HCEC 1CT (cell line): ENCODE measurements around the gene AKNA.

Source experiments
- DNase-seq: peaks from one replicate; pipeline ENCODE4 v3.0.0-alpha.2; 2017

Gene AKNA

GRCh38 chr9:114373960-114374730 lies 13.6 kb downstream of the AKNA start:
- DNase-seq = no peak

GRCh38 chr9:114372921-114373448 lies 14.8 kb downstream of the AKNA start:
- DNase-seq = no peak

- no peak for DNase-seq
These were observed 15.5 kb downstream of the AKNA start for GRCh38 chr9:114371973-114372917.

- no peak for DNase-seq
These were observed 16.3 kb downstream of the AKNA start for GRCh38 chr9:114371343-114371944.

- DNase-seq = no peak
These were observed 16.8 kb downstream of the AKNA start for GRCh38 chr9:114370968-114371320.

GRCh38 chr9:114370251-114370967 lies 17.4 kb downstream of the AKNA start:
- no peak for DNase-seq

- no peak for DNase-seq
These were observed 18.3 kb downstream of the AKNA start for GRCh38 chr9:114369216-114370130.

GRCh38 chr9:114367772-114368569 lies 19.8 kb downstream of the AKNA start:
- DNase-seq = no peak

GRCh38 chr9:114367366-114367765 lies 20.4 kb downstream of the AKNA start:
- no peak for DNase-seq

GRCh38 chr9:114366334-114367128 lies 21.3 kb downstream of the AKNA start:
- DNase-seq = peak; percentile 87

GRCh38 chr9:114365194-114365593 lies 22.6 kb downstream of the AKNA start:
- DNase-seq = no peak

- peak; percentile 88 for DNase-seq
These were observed 23.4 kb downstream of the AKNA start for GRCh38 chr9:114364134-114365041.

- no peak for DNase-seq
These were observed 24.4 kb downstream of the AKNA start for GRCh38 chr9:114363424-114363823.

GRCh38 chr9:114362394-114362793 lies 25.4 kb downstream of the AKNA start:
- no peak for DNase-seq

- DNase-seq = no peak
These were observed 26.2 kb downstream of the AKNA start for GRCh38 chr9:114361542-114361941.

- DNase-seq = no peak
These were observed 28.0 kb downstream of the AKNA start for GRCh38 chr9:114359801-114360200.

GRCh38 chr9:114357911-114358328 lies 29.9 kb downstream of the AKNA start:
- DNase-seq = no peak

- DNase-seq = no peak
These were observed 30.4 kb downstream of the AKNA start for GRCh38 chr9:114357360-114357759.

- no peak for DNase-seq
These were observed 31.0 kb downstream of the AKNA start for GRCh38 chr9:114356792-114357191.
